IPS DF 4.7 (cell line): ENCODE data around the gene DYNC1I1.

Experiments
- DNase-seq: peaks from one replicate; pipeline ENCODE4 v3.0.0-alpha.2; 2013; ENCODE audit warnings: low spot score; ENCODE audit errors: extremely low read depth

DYNC1I1 gene

GRCh38 chr7:95788884-95789283 lies 16.5 kb downstream of the DYNC1I1 start:
- no peak for DNase-seq

- DNase-seq = no peak
Observed at GRCh38 chr7:95793658-95794057, 21.3 kb downstream of the DYNC1I1 start.

GRCh38 chr7:95794917-95795515 lies 22.7 kb downstream of the DYNC1I1 start:
- DNase-seq = no peak

GRCh38 chr7:95796617-95797016 lies 24.3 kb downstream of the DYNC1I1 start:
- no peak for DNase-seq

- no peak for DNase-seq
Observed at GRCh38 chr7:95798401-95798930, 26.1 kb downstream of the DYNC1I1 start.

- DNase-seq = no peak
Observed at GRCh38 chr7:95800787-95801186, 28.4 kb downstream of the DYNC1I1 start.

GRCh38 chr7:95802270-95802669 lies 29.9 kb downstream of the DYNC1I1 start:
- DNase-seq = no peak

GRCh38 chr7:95804052-95804451 lies 31.7 kb downstream of the DYNC1I1 start:
- no peak for DNase-seq

GRCh38 chr7:95805909-95806308 lies 33.6 kb downstream of the DYNC1I1 start:
- no peak for DNase-seq

- no peak for DNase-seq
Observed at GRCh38 chr7:95808396-95808795, 36.0 kb downstream of the DYNC1I1 start.

GRCh38 chr7:95811846-95812445 lies 39.6 kb downstream of the DYNC1I1 start:
- no peak for DNase-seq

- no peak for DNase-seq
Observed at GRCh38 chr7:95814721-95815120, 42.4 kb downstream of the DYNC1I1 start.

GRCh38 chr7:95817866-95818640 lies 45.7 kb downstream of the DYNC1I1 start:
- DNase-seq = no peak

- DNase-seq = no peak
Observed at GRCh38 chr7:95820778-95821177, 48.4 kb downstream of the DYNC1I1 start.

- DNase-seq = no peak
Observed at GRCh38 chr7:95822717-95823116, 50.4 kb downstream of the DYNC1I1 start.

GRCh38 chr7:95824616-95825015 lies 52.3 kb downstream of the DYNC1I1 start:
- no peak for DNase-seq

GRCh38 chr7:95828824-95829790 lies 56.8 kb downstream of the DYNC1I1 start:
- DNase-seq = no peak

- no peak for DNase-seq
Observed at GRCh38 chr7:95840953-95841950, 68.9 kb downstream of the DYNC1I1 start.

- no peak for DNase-seq
Observed at GRCh38 chr7:95843286-95843685, 70.9 kb downstream of the DYNC1I1 start.

- no peak for DNase-seq
Observed at GRCh38 chr7:95845007-95845406, 72.7 kb downstream of the DYNC1I1 start.
